Measurements from ENCODE around the gene BRSK2.
"Not testable (repeated sequence)": the region's sequence is repeated elsewhere in the genome, so short reads cannot be mapped to it uniquely, and the experiment has no call there.

BRSK2 gene

DNA sequence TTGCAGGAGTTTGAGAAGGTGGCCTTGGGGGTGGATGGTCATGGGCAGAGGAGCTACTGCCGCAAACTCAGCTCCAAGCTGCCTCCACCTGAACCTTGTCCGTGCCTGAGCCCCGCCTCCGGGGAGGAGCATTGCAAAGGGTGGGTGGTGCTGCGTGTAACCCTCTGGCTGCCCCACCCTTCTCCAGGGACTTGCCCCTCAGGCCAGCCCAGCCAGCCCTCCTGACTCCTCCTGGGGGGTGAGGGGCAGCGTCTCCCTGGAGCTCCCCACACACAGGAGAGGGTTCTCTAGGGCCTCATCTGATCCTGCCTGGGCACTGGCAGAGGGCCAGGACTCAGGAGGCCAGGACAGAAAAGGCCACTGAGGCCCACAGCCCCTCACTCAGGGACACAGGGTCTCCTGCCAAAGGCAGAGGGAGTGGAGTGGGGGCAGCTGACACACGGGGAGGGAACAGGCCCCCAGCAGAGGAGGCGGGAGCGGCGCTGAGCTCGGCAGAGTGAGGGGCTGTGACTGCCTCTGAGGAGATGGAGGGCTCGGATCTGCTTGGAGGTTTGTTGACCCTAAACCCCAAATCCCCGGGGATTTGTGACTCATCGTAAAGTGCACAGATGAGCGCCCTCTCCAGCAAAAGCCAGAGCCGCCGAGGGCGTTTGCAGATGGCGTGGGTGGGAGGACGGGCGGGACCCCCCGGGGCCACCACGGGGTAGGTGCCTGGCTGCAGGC is 12.8 kb downstream of the BRSK2 start:
- peak in 4 of 42 donors; percentile 18 to 53 (median 38) for DNase-seq
- intact Hi-C loops (cut with DNase I), result no loop called here

- no peak for DNase-seq
- intact Hi-C loops (cut with DNase I), result no loop called here
Measured at GRCh38 chr11:1403078-1403620, 13.4 kb downstream of the BRSK2 start.

DNA sequence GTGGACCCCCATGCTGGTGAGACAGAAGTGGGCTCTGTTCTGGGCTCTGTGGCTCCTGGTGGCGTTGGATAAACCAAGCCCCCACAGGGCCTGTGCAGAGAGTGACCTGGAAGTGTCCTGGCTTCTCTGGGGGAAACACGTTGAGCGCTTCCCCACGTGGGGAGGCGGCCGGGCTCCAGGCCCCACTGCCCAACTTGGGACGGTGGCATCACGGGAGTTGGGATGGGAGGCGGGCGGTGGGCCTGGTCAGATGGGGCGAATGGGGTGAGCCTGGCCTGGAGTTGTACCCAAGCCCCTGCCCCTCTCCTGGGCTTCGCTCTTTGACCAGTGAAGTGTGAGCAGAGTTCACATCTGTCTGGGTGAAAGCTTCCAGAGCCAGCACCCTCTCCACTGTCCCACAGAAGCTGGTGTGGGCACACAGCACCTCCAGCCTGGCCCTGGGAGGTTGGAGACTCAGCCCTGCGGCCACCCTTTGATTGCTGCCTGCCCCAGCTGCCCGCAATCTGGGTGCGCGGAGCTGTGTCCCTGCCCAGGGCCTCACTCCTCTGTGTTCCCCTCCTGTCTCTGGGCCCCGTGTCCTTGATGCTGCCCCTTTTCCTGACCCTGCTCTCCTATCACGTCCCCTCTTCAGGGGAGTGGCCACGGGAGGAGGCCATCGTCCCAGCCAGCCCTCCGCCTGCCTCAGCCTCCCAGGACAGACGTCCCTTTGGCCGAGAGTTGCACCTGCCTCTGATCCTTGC is 14.2 kb downstream of the BRSK2 start:
- peak in 1 of 42 donors; percentile 1 for DNase-seq
- intact Hi-C loops (cut with DNase I), result no loop called here

DNA sequence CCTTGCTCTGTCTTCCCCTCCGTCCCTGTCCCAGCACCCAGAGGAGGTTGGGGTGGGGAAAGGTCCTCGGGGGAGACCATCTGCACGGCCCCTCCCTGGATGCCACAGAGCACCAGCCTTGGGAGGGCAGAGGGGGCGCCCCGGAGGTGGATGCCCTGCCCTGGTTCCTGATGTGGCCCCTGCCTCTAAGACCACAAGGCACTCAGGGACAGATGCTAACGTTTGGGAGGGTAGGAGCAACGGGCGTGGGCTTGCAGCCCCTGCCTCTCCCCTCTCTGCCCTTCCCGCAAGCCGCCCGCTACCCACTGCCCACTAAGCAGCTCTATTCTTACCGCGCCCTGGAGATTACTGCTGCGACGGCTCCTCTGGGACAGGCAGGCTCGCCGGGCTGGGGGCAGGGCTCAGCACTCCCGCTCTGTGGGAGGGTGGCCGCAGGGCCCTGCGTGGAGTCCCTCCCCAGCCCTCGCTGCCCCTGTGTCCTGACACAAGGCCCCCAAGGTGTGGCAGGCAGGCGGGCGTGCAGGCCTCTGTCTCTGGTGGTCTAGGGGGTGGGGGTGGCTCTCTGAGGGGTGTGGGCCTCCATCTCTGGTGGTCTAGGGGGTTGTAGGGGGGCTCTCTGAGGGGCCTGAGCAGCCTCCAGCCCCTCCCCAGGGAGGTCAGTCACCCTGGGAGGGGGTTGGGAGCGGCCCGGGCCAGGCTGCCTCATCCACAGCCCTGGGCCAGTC is 14.9 kb downstream of the BRSK2 start:
- intact Hi-C loops (cut with DNase I), result no loop called here
- peak in 1 of 42 donors; percentile 2 for DNase-seq

- intact Hi-C loops (cut with DNase I), result no loop called here
- DNase-seq, result no peak
Measured at GRCh38 chr11:1405186-1406020, 15.7 kb downstream of the BRSK2 start.

GRCh38 chr11:1406571-1407485 is 17.1 kb downstream of the BRSK2 start:
- intact Hi-C loops (cut with DNase I), result no loop called here
- no peak for DNase-seq

DNA sequence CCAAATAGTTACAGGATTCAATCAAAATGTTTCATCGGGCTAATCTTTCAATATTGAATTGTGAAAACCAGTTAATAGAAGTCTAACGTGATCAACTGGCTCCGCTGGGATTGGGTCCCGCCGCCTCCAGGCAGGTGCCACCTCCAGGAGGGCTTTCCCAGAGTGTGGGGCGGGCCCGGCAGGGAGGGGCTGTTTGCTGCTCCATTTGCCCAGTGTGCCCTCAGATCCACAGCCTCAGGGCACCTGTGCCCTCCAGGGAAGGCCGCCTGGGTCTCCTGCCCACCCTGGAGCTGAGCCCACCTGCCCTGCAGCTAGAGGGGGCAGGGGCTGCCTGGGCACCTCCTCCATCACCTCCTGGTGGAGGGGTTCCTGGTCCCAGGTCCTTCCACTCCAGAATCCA is 17.9 kb downstream of the BRSK2 start:
- intact Hi-C loops (cut with DNase I), result no loop called here
- peak in 6 of 42 donors; percentile 28 to 71 (median 54) for DNase-seq

GRCh38 chr11:1408346-1408745 is 18.6 kb downstream of the BRSK2 start:
- intact Hi-C loops (cut with DNase I), result no loop called here
- DNase-seq, result no peak

DNA sequence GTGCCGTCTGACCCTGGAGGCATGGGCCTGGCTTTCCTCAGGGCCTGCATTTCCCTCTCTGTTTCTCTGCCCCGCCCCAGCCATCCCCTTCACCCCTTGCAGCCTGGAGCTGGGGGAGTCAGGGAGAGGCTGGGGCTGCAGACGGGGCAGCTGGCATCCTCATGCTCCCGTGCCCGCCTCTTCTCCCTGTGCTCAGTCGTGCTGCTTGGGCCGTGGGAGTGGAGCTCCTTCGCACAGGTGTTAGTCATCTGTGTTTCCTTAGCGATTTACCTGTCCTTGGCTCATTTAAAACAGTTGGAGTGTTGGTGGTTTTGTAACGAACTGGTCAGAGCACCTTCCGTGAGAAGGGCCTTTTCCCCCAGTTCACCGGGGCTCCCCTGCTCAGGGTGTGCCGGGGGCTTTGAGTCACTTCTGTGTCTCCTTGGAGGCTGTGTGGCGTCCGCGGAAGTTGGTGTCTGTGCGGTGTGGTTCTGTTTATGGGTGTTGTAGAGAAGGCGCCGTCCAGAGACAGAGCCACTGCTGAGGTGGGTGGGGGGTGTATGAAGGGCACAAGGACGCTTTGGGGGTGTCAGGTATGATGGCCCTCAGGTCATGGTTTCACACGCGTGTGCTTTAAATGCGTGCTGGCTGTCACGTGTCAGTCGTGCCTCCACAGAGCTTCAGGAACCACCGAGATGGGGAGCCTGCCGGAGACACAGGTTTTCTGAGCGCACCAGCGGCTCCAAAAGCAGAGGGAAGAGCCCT is 19.5 kb downstream of the BRSK2 start:
- intact Hi-C loops (cut with DNase I), result no loop called here
- peak in 34 of 42 donors; percentile 41 to 90 (median 70) for DNase-seq

GRCh38 chr11:1409852-1410125 is 20.1 kb downstream of the BRSK2 start:
- not testable (repeated sequence) for DNase-seq

DNA sequence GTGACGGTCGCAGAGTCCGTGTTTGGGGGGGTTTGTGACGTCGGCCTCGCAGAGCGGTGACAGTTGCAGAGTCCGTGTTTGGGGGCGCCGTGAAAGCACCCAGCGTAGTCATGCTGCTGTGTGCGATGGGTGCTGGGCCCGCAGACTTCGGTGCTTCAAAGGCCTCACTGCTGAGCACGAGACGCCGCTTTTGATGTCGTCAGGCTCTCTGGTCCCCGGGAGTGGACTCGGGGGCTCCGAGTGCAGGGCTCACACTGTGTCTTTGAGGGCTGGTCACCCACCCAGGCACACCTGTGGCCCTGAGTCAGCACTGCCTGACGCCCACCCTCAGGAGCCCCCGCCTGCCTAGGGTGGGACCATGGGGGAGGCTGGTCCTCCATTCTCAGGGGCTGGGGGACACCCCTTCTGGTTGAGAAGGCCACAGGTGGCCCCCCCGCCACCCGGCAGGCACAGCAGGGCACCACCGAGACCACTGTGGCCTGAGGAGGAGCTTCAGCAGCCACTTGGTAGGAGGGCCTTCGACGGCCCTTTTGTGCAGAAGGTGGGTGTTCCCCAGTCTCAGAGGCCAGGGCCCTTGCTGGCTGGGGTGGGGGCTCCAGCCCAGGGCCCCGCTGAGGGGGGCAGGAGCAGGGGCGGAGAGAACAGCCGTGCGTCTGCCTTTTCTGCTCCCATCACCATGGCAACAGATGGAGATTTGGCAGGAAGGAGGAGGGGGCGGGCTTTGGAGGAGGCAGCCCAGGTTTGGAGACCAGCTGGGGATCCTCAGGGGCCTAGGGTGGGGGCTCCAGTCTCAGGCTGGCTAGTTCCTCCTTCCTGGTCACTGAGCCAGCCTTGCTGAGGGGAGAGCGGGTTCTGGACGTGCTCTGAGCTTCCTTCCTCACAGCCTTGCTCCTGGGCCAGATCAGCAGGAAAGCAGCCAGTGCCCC is 20.9 kb downstream of the BRSK2 start:
- peak in 35 of 42 donors; percentile 49 to 84 (median 66) for DNase-seq
- intact Hi-C loops (cut with DNase I), result no loop called here

More at GRCh38 chr11:1409852-1410125, 20.1 kb downstream of the BRSK2 start:
- intact Hi-C loops (cut with DNase I), result not testable (repeated sequence)

DNA sequence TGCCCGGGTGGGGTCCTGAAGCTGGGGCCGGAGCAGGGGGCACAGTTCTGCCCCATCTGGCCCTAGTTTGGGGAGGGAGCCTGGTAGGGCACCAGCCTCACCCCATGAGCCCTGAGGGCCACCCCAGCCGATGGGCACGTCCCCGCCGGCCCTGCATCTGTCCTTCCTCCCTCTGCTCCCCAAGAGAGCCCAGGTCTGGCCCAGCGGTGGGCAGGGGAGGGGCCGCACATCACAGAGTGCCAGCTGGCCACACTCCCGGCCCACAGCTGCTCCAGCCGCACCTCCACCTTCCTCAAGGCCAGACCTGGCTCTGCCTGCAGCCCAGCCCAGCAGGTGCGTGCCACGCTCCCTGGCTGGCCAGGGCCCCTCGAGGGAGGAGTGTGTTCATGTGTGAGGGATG is 21.6 kb downstream of the BRSK2 start:
- intact Hi-C loops (cut with DNase I), result no loop called here
- no peak for DNase-seq

DNA sequence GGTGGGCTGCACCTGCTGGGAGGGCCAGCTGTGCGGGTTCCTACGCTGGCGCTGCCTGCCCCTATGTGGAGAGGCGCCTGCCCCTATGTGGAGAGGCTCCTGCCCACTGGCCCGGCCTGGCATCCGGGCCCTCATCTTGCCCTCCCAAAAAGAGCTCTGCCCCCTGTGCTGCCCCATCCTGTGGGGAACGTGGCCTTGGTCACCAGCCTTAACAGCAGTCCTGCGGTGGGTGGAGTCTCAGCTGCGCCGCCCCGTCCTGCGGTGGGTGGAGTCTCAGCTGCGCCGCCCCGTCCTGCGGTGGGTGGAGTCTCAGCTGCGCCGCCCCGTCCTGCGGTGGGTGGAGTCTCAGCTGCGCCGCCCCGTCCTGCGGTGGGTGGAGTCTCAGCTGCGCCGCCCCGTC is 22.0 kb downstream of the BRSK2 start:
- intact Hi-C loops (cut with DNase I); DNase-seq: not testable (repeated sequence)

DNA sequence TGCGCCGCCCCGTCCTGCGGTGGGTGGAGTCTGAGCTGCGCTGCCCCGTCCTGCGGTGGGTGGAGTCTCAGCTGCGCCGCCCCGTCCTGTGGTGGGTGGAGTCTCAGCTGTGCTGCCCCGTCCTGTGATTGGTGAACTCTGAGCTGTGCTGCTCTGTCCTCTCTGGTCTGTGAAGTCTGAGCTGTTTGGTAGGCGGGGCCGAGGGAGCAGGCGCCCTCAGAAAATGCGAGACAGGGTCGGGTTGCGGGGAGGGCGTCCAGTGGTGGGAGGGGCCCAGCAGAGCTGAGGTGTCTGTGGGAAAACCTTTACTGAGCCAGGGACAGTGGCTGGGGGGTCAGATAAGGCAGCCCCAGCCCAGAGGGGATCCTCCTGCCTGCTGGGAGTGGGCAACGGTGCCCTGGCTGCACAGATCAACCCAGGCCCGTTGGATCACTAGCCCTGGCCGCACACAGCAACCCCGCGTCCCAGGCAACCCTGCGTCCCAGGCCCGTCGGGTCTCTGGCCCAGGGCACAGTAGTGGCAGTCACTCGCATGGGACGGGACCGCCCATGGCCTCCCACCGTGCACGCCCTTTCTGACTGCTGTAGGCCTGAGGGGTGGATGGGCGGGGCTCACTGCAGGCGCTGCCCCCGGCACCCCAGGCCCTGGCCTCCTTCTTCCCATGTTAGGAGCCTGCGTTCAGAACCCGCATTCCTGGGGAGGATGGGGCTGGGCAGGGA is 22.8 kb downstream of the BRSK2 start:
- intact Hi-C loops (cut with DNase I), result no loop called here
- DNase-seq, result no peak

DNA sequence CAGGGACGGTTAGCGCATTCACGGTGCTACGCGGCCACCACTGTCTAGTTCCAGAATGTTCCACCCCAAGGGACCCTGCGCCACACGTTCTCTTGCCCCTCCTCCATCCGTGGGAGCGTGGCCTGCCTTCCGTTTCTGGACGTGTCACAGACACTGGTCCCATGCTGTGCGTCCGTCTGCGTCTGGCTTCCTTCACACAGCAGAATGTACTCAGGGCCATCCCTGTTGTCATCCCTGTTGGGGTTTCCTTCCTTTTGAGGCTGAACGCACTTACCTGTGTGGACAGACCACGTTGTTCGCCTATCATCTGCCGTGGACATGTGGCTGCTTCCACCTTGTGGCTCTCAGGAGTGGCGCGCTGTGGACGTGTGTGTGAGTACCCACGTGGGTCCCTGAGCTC is 24.9 kb downstream of the BRSK2 start:
- intact Hi-C loops (cut with DNase I), result no loop called here
- DNase-seq, result no peak

DNA sequence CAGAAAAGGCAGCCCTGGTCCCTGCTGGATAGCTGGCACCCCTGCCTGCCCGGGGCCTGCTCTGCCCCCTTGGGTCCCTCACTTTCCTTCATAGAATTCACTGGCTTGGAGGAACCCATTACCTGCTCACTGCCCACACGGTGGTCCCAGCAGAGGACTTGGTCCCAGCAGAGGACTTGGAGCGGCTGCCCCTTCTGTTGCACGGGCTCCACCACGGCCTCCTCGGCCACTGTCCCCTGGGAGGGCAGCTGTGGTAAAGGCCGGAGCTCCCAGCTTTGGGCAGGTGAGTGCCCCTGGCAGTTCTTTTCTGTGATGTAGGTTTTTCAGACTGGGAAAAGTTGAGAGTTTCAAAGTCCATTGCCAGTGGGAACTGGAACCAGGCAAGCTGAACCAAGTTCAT is 25.9 kb downstream of the BRSK2 start:
- intact Hi-C loops (cut with DNase I), result no loop called here
- DNase-seq, result no peak

Data from head of caudate nucleus (tissue), 42 donors.